Measurements from ENCODE around the gene VWA1. TPM values are rescaled to one million over a fixed set of nuclear protein-coding genes. Genes with fewer than 3 reads are reported as not detected.
"Not testable (repeated sequence)": the region's sequence is repeated elsewhere in the genome, so short reads cannot be mapped to it uniquely, and the experiment has no call there.

Gene VWA1
- polyA plus RNA-seq, 4 donors: 20.7 to 79.4 (median 48.5) TPM

DNA sequence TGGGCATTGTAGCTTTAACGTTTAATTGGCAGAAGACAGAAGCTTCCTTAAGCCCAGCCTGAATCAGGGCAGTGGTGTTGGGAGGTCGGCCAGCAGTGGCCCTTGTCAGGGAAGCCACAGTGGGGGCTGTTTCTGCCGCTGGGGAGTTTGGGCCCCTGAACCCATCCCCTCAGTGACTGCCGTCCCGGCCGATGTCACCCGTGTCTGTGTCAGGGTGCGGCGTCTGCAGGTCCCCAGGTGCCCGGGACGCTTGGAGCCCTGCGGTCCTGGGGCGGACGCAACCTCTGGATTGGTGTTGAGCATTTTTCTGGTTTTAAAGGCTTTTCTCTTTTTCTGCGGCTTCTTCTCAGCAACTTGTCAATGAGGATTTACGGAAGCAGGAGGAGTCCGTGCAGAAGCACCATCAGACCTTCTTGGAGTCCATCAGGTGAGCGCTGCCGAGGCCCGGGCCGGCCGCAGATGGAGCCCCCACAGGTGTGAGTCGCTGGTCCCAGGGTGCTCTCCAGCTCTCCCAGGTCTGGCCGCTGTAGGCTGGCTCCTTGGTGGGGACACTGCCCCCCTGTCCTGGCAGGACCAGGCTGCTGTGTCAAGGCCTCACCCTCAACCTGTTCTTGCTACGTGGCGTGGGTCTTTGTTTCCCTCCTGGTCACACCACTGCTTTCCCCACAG is 16.3 kb downstream of the VWA1 start:
- no peak for DNase-seq (ENCODE audit: low read depth in 4 of 4, low spot score in 3 of 4)

DNA sequence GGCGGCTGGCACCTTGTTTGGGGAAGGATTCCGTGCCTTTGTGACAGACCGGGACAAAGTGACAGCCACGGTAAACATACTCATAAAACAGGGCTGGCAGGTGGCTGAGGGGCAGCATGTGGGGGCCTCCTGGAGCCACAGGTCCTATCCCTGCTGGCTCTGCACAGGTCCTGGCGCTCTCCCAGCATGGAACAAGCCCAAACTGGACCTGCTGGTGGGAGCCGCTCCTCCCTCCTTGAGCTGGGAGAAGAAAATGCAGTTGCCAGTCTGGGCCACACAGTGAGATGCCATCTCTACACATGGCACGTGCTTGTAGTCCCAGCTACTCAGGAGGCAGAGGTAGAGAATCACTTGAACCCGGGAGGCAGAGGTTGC is 16.9 kb downstream of the VWA1 start:
- DNase-seq (ENCODE audit: low read depth in 4 of 4, low spot score in 3 of 4): not testable (repeated sequence)

DNA sequence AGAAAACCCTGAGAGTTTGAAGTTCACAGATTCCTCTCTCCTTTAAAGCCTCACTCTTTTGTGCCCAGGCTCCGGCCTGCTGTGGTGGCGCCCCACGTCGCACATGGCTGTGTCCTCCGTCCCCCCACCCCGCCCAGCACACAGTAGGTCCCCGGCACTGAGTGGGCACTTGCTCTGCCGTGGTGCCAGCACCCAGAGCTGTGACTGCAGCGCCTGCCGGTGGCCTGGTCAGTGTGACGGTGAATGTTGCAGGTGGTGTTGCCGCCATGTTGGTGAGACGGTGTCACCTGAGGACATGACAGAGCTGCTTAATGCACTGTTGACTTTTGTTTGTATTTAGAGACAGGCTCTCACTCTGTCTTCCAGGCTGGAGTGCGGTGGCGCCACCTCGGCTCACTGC is 17.4 kb downstream of the VWA1 start:
- no peak for DNase-seq (ENCODE audit: low read depth in 4 of 4, low spot score in 3 of 4)

DNA sequence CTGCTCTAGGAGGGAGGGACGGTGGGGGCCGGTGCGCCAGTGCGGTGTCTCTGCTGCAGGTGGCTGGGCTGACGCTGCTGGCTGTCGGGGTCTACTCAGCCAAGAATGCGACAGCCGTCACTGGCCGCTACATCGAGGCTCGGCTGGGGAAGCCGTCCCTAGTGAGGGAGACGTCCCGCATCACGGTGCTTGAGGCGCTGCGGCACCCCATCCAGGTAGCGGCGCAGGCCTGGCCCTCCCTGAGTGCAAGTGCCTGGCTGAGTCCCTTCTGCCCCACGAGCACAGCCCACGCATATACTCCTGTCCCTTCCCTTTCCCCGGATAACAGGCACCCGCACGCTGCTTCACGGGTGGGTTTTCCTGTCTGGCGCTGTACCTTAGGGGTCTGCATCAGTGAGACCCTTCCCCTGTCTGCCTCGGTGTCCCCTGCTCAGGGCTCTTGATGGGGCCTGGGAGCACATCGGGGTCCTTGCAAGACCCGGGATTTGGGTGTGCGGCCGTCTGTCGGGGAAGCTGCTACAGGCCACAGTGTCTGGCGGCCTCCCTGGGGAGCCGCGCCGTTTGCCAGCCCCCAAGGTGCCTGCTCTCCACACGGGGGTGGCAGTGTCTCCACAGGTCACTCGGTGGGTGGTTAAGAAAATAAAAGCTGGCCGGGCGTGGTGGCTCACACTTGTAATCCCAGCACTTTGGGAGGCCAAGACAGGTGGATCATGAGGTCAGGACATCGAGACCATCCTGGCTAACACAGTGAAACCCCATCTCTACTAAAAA is 19.0 kb downstream of the VWA1 start:
- DNase-seq (ENCODE audit: low read depth in 4 of 4, low spot score in 3 of 4): not testable (repeated sequence)

DNA sequence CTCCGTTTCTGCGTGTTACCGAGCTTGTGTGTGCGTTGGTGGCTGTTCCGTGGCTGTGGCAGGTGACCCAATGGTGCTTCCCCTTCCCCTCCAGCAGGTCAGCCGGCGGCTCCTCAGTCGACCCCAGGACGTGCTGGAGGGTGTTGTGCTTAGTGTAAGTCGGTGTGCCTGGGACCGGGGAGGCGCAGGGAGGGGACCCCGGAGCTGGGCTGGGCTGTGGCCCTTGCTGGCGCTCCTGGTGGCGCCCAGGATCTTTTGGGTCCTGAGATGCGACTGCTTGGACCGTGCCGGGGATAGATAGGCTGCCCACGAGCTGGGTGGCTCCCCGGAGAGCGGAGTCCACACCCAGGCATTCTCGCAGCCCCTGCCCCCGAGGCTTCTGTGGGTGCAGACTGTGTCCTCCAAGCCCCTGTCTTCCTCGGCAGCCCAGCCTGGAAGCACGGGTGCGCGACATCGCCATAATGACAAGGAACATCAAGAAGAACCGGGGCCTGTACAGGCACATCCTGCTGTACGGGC is 19.9 kb downstream of the VWA1 start:
- DNase-seq (ENCODE audit: low read depth in 4 of 4, low spot score in 3 of 4): no peak

DNA sequence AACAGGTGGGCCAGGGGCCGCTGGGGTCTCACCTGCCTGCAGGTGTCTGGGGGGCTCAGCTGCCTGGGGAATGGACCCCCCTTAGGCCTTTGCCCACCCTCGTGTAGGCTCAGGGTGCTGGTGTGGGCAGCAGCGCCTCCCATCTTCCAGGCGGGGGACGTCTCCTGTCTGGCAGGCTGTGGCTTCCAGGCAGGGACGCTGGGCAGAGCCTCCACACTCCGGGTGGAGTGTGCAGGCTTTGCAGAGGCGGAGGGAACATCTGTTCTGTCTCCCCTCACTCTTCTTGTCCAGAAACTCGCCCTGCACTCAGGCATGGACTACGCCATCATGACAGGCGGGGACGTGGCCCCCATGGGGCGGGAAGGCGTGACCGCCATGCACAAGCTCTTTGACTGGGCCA is 20.4 kb downstream of the VWA1 start:
- DNase-seq (ENCODE audit: low read depth in 4 of 4, low spot score in 3 of 4): not testable (repeated sequence)

DNA sequence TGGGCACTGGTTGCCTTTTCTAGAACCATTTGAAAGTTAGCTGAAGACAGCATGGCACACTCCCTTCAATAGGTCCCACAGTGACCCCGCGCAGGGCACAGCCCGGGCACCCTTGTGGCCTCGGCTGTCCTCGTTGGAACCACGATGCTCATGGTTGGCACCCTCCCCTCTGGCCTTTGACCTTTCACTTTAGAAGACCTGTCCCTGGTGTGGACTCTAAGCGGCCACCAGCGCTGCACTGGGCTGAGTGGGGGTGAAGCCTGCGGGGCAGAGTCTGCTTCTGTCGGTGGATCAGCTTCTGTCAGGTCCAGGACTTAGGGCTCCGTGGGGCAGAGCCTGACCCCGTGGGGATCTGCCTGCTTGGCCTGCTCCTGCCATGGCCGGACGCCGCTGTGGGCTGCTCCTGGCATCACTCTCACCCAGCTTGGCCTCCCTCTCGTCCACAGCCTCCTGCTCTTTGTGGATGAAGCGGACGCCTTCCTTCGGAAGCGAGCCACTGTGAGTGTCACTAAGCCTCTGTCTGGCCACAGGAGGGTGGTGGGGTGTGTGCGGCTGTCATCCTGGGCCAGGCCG is 21.3 kb downstream of the VWA1 start:
- DNase-seq (ENCODE audit: low read depth in 4 of 4, low spot score in 3 of 4): not testable (repeated sequence)

DNA sequence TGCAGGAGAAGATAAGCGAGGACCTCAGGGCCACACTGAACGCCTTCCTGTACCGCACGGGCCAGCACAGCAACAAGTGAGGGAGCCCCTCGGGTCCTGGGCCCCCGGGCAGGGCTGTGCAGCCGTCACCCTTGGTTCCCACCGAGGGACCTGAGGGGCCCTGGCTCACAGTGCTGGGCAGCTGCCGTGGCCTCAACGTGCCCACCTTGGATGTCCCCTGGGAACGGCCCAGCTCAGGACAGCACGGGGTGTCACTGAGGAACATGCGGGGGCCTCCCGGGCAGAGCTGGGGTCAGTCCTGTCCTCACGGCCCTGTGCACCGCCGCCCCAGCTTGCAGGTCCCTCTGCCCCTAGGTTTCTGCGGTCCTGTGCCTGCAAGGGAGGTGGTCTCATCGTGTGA is 23.7 kb downstream of the VWA1 start:
- DNase-seq (ENCODE audit: low read depth in 4 of 4, low spot score in 3 of 4): not testable (repeated sequence)

DNA sequence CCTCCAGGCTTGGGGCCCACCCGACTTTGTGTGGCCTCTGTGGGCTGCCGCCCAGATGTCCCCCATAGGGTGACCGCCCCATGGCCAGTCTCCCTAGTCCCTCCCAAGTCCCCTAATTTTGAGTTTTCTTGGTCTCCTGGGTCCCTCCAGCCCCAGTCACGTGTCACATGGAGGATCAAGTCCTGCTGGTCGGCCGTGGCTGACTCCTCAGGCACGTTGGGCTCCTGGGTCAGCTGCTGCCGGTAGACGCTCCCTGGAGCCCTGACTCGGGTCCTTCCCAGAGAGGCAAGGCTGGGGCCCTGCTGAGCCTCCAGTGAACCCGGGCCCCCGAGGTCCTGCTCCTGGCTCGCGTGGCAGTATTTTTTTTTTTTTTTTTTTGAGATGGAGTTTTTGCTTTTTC is 24.2 kb downstream of the VWA1 start:
- DNase-seq (ENCODE audit: low read depth in 4 of 4, low spot score in 3 of 4): not testable (repeated sequence)

DNA sequence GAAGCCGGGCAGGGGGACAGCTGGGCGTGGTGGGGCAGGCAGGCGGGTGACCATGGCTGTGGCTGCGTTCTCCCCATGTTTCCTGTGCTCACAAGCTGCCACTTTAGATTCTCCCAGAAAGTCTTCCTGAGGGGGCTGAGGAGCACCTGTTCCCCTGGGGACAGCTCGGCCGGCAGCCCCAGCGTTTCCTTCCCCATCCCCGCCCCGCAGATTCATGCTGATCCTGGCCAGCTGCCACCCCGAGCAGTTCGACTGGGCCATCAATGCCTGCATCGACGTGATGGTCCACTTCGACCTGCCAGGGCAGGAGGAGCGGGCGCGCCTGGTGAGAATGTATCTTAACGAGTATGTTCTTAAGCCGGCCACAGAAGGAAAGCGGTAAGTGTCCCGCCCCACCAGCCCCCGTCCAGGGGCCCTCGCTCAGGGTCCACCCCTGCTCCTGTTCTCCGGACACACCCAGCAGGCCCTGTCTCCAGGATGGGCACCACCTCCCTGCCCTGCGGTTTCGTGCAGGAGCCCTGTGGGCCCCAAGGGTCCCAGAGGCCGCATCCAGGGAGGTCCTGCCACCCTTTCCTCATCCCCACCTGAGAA is 25.1 kb downstream of the VWA1 start:
- DNase-seq (ENCODE audit: low read depth in 4 of 4, low spot score in 3 of 4): no peak

DNA sequence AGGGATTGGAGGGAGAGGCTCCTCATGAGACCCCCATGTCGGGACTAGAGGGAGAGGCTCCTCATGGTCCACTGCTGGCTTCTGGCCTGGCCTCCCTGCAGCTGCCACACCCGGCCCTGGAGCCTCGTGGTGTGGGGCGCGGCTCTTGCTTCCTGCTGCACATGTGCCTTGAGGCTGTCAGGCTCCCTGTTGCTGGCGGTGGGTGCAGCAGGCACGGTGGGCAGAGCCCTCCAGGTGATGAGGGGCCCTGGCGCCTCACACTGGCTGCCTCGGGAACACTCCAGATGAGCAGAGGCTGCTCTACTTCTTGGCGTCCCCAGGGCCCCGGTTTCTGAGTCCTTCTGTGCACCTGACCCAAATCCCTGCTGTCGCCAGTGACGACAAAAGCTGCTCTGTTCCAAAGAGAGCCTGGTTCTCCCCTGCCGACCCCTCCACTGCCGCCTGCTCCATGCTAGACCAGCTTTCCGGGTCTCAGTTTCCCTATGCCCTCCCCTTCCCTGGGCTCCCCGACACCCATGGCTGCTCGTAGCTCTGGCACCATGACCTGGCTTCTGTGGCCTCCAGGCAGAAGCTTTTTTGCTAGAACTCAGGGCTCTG is 26.3 kb downstream of the VWA1 start:
- DNase-seq (ENCODE audit: low read depth in 4 of 4, low spot score in 3 of 4): no peak

DNA sequence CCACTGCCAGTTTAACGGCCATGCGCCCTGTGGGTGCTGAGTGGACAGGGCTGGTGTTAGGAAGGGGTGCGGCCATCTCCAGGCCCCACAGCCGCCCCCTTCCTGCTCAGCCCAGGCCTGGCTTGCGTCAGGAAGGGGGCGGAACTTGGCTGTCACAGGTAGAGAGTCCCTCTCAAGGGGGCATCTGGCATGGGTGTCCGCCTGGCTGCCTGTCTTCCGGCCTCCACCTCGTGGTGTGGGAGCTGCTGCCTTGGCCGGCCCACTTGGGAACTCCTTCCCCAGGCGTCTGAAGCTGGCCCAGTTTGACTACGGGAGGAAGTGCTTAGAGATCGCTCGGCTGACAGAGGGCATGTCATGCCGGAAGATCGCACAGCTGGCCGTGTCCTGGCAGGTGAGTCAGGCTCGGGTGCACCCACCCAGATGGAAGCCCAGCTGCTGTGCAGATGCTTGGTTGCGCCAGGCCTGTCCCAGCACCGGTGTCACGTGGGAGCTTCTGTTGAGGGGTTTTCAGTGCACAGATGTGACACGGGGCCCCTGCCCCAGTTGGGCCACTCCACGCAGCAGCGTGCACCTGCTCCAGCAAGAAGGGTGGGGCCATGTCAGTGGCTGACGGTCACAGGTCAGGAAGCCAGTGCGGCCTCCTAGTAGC is 27.0 kb downstream of the VWA1 start:
- no peak for DNase-seq (ENCODE audit: low read depth in 4 of 4, low spot score in 3 of 4)

DNA sequence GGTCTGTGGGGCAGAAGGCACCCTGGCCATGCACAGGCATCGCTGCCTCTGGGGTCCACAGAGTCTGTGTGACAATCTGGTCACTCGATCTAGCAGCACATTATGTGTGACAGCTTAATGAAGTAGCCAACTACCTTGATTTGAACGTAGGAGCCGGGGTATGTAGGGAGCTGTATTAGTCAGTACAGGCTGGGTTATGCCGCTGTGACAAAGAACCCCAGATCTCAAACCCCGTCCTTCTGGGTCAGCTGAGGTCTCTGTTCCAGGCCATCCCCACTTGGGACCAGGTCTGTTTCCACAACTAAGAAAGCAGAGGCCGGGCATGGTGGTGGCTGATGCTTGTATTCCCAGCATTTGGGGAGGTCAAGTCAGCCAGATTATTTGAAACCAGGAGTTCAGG is 27.8 kb downstream of the VWA1 start:
- no peak for DNase-seq (ENCODE audit: low read depth in 4 of 4, low spot score in 3 of 4)

DNA sequence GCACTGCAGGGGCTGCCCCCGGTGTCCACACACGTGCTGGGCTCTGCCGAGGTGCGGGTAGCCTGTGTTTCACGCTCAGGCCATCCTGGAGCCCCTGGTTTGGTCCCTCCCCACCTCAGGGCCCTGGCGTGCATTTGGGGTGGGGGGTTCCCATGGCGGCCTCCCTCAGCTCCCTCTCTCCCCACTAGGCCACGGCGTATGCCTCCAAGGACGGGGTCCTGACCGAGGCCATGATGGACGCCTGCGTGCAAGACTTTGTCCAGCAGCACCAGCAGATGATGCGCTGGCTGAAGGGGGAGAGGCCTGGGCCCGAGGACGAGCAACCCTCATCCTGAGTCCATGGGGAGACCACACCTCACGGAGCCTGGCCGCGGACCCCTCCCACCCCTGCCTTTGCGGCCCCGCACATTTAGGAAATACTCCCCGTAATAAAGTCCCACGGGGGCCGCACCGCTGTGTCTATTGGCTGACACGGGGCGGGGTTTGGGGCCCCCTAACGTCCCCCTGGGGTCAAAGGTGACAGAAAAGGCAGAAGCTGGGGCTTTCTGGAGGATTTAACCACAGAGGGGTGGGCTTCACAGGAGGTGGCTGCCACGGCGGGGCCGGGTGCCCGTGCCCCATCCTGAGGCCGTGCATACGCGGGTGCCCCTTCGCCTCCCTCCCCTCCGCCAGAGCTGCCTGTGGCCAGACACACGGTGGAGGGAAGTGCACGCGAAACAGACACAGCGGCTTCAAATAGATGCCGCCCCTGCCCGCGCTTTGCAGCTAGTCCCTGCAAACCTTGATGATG is 32.9 kb downstream of the VWA1 start:
- DNase-seq (ENCODE audit: low read depth in 4 of 4, low spot score in 3 of 4): not testable (repeated sequence)

DNA sequence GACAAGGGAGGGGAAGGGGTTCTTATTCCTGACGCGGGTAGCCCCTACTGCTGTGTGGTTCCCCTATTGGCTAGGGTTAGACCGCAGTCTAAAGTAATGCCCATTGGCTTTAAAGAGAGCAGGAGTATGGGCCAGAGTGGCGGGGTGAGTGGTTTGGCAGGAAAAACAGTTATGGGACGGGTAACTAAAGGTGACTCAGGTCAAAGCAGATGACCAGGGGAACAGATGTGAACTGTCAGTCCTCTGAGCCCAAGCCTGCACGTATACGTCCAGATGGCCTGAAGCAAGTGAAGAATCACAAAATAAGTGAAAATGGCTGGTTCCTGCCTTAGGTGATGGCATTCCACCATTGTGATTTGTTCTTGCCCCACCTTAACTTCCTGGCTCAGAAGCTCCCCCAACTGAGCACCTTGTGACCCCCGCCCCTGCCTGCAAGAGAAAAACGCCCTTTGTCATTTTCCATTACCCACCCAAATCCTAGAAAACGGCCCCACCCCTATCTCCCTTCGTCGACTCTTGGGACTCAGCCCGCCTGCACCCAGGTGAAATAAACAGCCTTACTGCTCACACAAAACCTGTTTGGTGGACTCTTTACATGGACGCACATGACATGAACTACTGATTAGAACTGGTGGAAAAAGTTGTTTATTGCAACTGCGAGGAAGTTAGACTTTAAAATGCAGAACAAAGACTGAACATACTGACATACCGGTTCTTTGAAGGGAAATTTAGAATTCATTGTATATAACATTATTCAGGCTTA is 35.3 kb downstream of the VWA1 start:
- DNase-seq (ENCODE audit: low read depth in 4 of 4, low spot score in 3 of 4): no peak

DNA sequence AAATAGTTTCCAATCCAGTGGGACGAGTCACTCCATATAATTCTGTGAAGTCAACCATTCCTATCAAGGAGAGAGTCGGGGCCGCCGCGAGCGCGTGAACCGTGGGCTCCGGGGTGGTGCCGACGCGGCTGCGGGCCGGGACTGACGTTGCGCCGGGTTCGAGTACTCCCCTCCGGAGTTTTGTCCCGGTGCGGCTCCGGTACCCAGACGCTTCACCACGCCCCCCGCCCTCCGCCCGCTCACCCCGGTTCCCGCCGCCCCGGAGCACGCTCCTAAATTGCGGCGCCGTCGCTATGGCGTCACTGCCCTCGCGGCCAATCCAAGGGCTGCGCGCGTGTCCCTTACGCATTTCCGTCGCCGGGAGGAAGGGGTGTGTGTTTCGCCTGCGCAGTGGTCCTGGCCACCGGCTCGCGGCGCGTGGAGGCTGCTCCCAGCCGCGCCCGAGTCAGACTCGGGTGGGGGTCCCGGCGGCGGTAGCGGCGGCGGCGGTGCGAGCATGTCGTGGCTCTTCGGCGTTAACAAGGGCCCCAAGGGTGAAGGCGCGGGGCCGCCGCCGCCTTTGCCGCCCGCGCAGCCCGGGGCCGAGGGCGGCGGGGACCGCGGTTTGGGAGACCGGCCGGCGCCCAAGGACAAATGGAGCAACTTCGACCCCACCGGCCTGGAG is 36.0 kb downstream of the VWA1 start, which contains the start of gene ATAD3B:
Gene ATAD3B, plus strand, starts transcription at position 377 of the 664 bp plus-strand sequence. Its CDS starts 120 bp downstream, at position 497.
- peak; percentile 76 to 85 (median 82) for DNase-seq (ENCODE audit: low read depth in 4 of 4, low spot score in 3 of 4)

DNA sequence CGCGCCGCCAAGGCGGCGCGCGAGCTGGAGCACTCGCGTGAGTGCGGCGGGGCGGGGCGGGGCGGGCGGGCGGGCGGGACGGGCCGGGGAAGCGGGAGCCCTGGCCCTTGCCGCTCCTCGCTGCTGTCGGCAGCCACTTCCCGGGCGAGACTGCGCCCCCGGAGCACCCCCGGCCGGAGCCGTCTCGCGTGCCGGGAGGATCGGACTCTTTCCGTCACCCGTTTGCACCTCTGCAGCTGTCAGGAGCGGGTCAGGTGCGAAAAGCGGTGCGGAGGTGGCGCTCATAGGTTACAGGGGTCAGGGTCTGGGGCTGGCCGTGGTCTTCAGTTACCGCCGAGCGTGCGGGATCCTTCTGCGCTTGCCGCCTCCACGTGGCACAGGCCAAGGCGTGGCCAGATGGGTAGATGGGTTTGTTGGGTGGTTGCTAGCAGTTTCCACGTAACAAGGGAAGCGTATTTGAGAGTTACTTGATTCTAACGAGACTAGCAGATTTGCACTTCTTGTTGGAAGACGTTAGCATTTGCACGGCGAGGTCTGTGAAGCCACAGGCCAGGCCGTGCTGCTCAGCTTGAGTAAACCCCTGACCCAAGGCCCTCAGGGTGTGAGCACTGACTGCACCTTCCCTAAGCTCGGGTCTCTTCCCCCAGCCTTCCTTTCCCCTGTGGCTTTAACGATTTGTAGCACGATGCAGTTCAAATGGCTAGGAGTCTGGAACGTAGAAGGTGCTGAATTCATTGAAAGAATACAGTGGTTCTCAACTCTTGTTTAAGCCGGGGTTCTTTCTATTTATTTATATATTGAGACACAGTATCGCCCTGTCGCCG is 36.8 kb downstream of the VWA1 start:
- DNase-seq (ENCODE audit: low read depth in 4 of 4, low spot score in 3 of 4): not testable (repeated sequence)

Measured in left renal pelvis (tissue), 4 donors.